Breast epithelium (tissue), 3 donors: Measurements from ENCODE around the gene SMAD9.

ENCODE experiments used
- POLR2A ChIP-seq: fragments of 450-650 bp; IDR thresholded peaks from one replicate; pipeline ENCODE4 v1.6.1; 2016; ENCODE audit warnings: antibody characterized with exemption, mild to moderate bottlenecking, moderate library complexity
- POLR2AphosphoS5 ChIP-seq, 3 donors: sonication (generic); formaldehyde crosslinking; IDR thresholded peaks; one replicate each; pipeline ENCODE4 v1.6.1; 2017; ENCODE audit warnings: antibody characterized with exemption in 3 of 3
- TF ChIP-seq, protein P1 (sequence below), 3 donors: fragments of 450-650 bp; IDR thresholded peaks; one replicate each; pipeline ENCODE4 v1.5.1; 2016 to 2017; ENCODE audit warnings: antibody characterized with exemption in 3 of 3, mild to moderate bottlenecking in 3 of 3, moderate library complexity in 3 of 3

DNA sequence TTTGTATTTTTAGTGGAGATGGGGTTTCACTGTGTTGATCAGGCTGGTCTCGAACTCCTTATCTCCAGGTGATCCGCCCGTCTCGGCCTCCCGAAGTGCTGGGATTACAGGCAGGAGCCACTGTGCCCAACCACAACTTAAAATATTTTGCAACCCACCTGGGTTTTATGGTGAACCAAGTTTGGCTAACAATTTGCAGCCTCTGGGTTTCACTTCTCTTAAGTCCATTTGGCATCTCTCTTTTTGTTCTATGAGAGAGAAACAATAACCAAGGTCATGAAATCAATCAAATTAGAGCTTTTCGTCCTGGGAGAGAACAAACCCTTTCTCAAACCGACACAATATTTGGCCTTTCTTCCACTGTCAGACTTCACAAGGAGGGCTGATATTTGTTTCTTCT lies 5.6 kb upstream of the SMAD9 start:
- TF ChIP-seq POLR2A (no peak), POLR2AphosphoS5 (IDR thresholded peaks at IDR 0.05) (no peak)
- TF ChIP-seq, protein P1, sequence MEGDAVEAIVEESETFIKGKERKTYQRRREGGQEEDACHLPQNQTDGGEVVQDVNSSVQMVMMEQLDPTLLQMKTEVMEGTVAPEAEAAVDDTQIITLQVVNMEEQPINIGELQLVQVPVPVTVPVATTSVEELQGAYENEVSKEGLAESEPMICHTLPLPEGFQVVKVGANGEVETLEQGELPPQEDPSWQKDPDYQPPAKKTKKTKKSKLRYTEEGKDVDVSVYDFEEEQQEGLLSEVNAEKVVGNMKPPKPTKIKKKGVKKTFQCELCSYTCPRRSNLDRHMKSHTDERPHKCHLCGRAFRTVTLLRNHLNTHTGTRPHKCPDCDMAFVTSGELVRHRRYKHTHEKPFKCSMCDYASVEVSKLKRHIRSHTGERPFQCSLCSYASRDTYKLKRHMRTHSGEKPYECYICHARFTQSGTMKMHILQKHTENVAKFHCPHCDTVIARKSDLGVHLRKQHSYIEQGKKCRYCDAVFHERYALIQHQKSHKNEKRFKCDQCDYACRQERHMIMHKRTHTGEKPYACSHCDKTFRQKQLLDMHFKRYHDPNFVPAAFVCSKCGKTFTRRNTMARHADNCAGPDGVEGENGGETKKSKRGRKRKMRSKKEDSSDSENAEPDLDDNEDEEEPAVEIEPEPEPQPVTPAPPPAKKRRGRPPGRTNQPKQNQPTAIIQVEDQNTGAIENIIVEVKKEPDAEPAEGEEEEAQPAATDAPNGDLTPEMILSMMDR (IDR thresholded peaks at IDR 0.05), result no peak
